Retinal pigment epithelial cell (primary cell): ENCODE data around the gene ATG4D.
"Not testable (repeated sequence)": the region's sequence is repeated elsewhere in the genome, so short reads cannot be mapped to it uniquely, and the experiment has no call there.

ENCODE experiments used
- DNase-seq: peaks from one replicate; pipeline ENCODE4 v3.0.0-alpha.2; 2010; ENCODE audit warnings: low read depth
- H3K4me3 ChIP-seq: 2 replicates; pipeline ENCODE4 v1.5.1; 2011; ENCODE audit warnings: mild to moderate bottlenecking, low read length, control low read depth, moderate library complexity
- CTCF ChIP-seq: conservative IDR thresholded peaks from 2 replicates; pipeline ENCODE4 v1.5.1; 2011; ENCODE audit warnings: low read depth, low read length, control low read depth, inconsistent platforms

ATG4D gene

GRCh38 chr19:10567656-10568055, 24.0 kb downstream of the ATG4D start:
- DNase-seq: no peak
- H3K4me3 ChIP-seq: peak overlapping the region; percentile 62
- TF ChIP-seq CTCF: no peak

GRCh38 chr19:10568062-10568825, 24.5 kb downstream of the ATG4D start:
- H3K4me3 ChIP-seq: peak overlapping the region; percentile 62
- DNase-seq: no peak
- no peak for TF ChIP-seq CTCF

GRCh38 chr19:10568826-10569651, 25.3 kb downstream of the ATG4D start, which contains the start of gene CDKN2D:
TSS of gene CDKN2D (minus strand) at chr19:10568979. CDS start at chr19:10568653, 326 bp downstream.
- peak; percentile 96 for DNase-seq
- TF ChIP-seq CTCF: no peak

GRCh38 chr19:10573793-10574192, 30.1 kb downstream of the ATG4D start:
- DNase-seq, H3K4me3 ChIP-seq: not testable (repeated sequence)

More at GRCh38 chr19:10568826-10569651, 25.3 kb downstream of the ATG4D start, which contains the start of gene CDKN2D:
- peak within 1 kb of the TSS; percentile 62 for H3K4me3 ChIP-seq

- TF ChIP-seq CTCF: no peak
- DNase-seq: no peak
- no peak overlapping the region for H3K4me3 ChIP-seq
Observed at GRCh38 chr19:10574462-10574861, 30.8 kb downstream of the ATG4D start.

GRCh38 chr19:10575011-10575716, 31.5 kb downstream of the ATG4D start:
- no peak for DNase-seq
- no peak overlapping the region for H3K4me3 ChIP-seq
- no peak for TF ChIP-seq CTCF

GRCh38 chr19:10577951-10578350, 34.2 kb downstream of the ATG4D start:
- H3K4me3 ChIP-seq: no peak overlapping the region
- DNase-seq: no peak
- no peak for TF ChIP-seq CTCF
